Rectal smooth muscle tissue (tissue), 1 donor: Measurements from ENCODE around the gene OR5M11.

ENCODE experiments used
- H3K27ac ChIP-seq: one replicate; pipeline ENCODE4 v1.7.0; 2013; ENCODE audit warnings: low read depth, low read length, inconsistent platforms
- H3K27me3 ChIP-seq: one replicate; pipeline ENCODE4 v1.7.0; 2013; ENCODE audit warnings: low read length; ENCODE audit not compliant: control insufficient read depth, insufficient read depth
- H3K36me3 ChIP-seq: one replicate; pipeline ENCODE4 v1.7.0; 2013; ENCODE audit warnings: low read length; ENCODE audit not compliant: control insufficient read depth, insufficient read depth
- H3K4me1 ChIP-seq: one replicate; pipeline ENCODE4 v1.7.0; 2013; ENCODE audit warnings: low read length; ENCODE audit not compliant: control insufficient read depth, insufficient read depth
- H3K4me3 ChIP-seq: one replicate; pipeline ENCODE4 v1.7.0; 2013; ENCODE audit warnings: low read length
- H3K9ac ChIP-seq: one replicate; pipeline ENCODE4 v1.7.0; 2013; ENCODE audit warnings: low read length

The OR5M11 gene

DNA sequence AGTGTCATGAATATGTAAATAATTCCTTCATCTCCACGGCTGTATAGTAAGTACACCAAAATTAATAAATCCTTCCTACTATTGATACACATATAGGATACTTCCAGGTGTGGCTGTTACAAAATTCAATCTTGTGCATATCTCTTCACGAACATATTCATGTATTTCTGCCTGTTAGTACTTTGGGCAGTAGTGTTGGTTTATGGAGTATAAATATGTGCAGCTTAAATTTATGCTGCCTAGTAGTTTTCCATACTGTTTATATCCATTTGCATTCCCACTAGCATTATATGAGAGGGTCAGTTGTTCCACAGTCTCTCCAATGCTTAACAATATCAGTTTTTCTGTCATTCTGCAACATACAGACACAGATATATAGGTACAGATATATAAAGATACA lies 47.9 kb downstream of the OR5M11 start:
- no peaks in the 10 kb centered on the region for H3K4me1 ChIP-seq
- H3K27me3 ChIP-seq = no peaks in the 10 kb centered on the region
- H3K4me3 ChIP-seq = no peak overlapping the region
- H3K27ac ChIP-seq = no peak overlapping the region
- no peak overlapping the region for H3K9ac ChIP-seq
- H3K36me3 ChIP-seq = no peaks in the 10 kb centered on the region
